ENCODE data around the gene SKAP1.
"Not testable (repeated sequence)": the region's sequence is repeated elsewhere in the genome, so short reads cannot be mapped to it uniquely, and the experiment has no call there.

The SKAP1 gene

GRCh38 chr17:48413613-48414405 is 16.2 kb downstream of the SKAP1 start:
- DNase-seq (ENCODE audit: low read depth) = no peak

DNA sequence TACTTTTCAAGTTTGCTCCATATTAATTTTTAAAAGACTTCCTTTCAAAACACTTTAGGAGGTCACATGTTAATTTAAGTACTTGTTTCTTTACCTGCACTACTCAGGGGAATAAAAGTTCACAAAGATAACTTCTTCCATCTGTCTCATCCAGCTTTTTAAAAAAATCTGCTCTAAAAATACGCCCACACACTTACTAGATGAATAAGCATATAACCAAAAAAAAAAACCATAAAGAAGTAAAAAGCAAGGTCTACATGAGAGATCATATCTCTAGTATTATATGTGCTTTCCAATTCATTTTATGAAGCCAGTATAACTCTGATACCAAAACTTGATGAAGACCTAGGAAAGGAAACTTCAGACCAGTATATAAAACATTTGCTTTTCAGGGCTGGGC is 17.2 kb downstream of the SKAP1 start:
- DNase-seq (ENCODE audit: low read depth) = no peak

DNA sequence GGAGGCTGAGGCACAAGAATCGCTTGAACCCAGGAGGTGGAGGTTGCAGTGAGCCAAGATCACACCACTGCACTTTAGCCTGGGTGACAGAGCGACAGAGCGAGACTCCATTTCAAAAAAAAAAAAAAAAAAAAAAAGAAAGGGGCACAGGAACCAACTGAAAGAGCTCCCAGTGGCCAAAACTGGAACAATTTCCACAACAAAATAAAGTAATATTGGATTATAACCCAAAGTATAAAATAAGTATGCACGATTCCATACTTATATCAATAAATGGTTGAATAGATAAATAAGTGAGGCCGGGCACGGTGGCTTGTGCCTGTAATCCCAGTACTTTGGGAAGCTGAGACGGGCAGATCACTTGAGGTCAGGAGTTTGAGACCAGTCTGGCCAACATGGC is 19.2 kb downstream of the SKAP1 start:
- not testable (repeated sequence) for DNase-seq (ENCODE audit: low read depth)

- no peak for DNase-seq (ENCODE audit: low read depth)
These were observed 20.4 kb downstream of the SKAP1 start for GRCh38 chr17:48409607-48410006.

- DNase-seq (ENCODE audit: low read depth) = no peak
These were observed 23.0 kb downstream of the SKAP1 start for GRCh38 chr17:48406936-48407567.

DNA sequence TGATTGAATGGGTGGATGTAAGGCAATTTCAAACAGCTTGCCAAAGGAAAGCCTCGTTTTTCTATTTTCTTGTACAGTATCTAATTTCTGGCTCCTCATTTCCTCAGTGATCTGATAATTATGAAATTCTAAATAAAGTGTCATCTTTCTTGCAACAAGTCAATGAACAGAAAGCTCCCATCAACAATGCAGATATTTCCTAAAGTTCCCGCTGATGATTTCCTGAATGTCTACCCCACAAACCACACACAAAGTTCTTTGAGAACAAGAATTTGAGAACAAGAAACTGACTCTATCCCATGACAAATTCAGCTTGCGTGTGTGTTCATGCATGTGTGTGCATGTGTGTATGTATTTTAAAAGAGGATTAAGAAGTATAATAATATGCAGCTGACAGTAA is 35.2 kb downstream of the SKAP1 start:
- DNase-seq (ENCODE audit: low read depth) = no peak

- DNase-seq (ENCODE audit: low read depth) = no peak
These were observed 36.7 kb downstream of the SKAP1 start for GRCh38 chr17:48393283-48393682.

- no peak for DNase-seq (ENCODE audit: low read depth)
These were observed 37.2 kb downstream of the SKAP1 start for GRCh38 chr17:48392857-48393256.

DNA sequence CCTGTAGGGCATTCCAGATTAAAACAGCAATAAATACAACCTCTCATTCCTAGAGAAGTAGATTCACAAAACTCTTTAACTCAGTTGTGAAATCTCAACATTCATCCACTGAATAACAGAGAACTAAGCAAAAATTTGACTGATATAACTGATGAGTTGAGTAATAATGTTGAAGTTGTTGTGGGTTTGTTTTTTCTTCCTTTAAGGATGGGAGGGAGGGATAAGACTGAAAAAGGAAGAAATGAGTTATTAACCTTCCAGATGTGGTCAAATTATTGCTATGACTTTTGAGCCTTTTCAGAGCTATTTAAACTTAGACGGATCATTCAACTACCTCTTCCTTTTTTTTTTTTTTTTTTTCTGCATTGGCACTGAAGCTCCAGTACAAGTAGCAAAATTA is 38.6 kb downstream of the SKAP1 start:
- DNase-seq (ENCODE audit: low read depth) = no peak

GRCh38 chr17:48389903-48390302 is 40.1 kb downstream of the SKAP1 start:
- DNase-seq (ENCODE audit: low read depth) = no peak

- no peak for DNase-seq (ENCODE audit: low read depth)
These were observed 40.9 kb downstream of the SKAP1 start for GRCh38 chr17:48388955-48389743.

- no peak for DNase-seq (ENCODE audit: low read depth)
These were observed 43.2 kb downstream of the SKAP1 start for GRCh38 chr17:48386826-48387225.

- DNase-seq (ENCODE audit: low read depth) = no peak
These were observed 44.7 kb downstream of the SKAP1 start for GRCh38 chr17:48385319-48385718.

- no peak for DNase-seq (ENCODE audit: low read depth)
These were observed 45.9 kb downstream of the SKAP1 start for GRCh38 chr17:48384164-48384563.

DNA sequence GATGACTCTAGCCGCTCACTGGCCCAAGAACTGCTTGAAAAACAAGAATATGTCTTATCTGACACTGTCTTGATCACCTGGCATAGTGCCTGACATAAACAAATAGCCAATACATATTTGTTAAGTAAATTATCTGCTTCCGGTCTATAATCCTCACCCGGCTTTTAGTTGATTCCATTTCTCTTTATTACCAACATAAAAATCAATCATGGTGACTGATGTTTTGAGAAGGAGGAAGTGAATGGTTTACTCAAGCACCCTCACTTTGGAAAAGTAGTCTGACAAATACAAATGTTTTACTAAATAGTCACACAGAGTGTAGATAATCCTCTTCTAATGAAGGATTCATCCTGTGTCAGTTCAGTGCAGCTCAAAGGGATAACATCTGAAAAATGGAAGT is 47.0 kb downstream of the SKAP1 start:
- DNase-seq (ENCODE audit: low read depth) = no peak

GRCh38 chr17:48378708-48379392 is 51.2 kb downstream of the SKAP1 start:
- DNase-seq (ENCODE audit: low read depth) = no peak

GRCh38 chr17:48378238-48378637 is 51.8 kb downstream of the SKAP1 start:
- no peak for DNase-seq (ENCODE audit: low read depth)

GRCh38 chr17:48376682-48377325 is 53.2 kb downstream of the SKAP1 start:
- no peak for DNase-seq (ENCODE audit: low read depth)

DNA sequence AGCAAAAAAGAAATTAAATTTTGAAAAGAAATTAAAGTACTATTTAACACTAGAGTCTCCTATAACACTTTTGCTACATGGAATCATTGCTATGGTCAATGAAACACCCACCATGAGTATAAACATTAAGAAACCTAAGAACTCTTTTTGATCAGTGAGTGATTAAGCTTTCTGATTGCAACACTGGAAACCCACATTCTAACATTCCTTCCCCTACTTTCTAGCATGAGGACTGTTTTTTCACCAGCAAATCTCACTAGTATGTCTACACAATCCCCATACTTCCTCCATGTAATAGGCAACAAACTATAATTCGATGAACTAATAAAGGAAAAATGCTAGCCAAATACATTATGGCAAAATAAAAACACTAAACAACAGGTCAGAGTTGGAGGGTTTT is 54.7 kb downstream of the SKAP1 start:
- DNase-seq (ENCODE audit: low read depth) = no peak

DNA sequence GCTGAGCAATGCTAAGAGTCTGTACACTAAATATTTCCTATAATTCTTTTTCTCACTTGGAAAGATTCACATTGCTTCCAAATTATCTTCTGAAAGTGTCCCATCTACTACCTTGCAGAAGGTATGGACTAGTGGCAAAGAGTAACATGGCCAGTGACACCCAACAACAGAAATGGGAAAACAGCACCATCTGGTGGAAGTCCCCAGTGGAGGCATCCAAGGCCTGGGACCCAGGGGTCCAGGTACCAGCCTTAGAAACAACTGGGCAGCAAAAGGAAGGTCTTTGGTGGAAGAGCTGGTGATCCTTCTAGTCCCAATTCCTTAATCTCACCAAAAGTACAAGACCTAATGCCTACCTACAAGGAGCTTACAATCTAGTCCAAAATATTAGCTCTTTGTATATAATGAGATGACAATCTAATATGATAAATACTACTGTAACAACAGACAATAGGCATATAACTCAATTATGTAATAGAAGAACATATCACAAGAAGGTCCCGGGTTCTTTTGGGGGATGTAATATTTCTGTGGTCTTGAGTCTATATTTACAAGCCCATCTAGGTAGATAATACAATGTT is 55.3 kb downstream of the SKAP1 start:
- DNase-seq (ENCODE audit: low read depth) = no peak

DNA sequence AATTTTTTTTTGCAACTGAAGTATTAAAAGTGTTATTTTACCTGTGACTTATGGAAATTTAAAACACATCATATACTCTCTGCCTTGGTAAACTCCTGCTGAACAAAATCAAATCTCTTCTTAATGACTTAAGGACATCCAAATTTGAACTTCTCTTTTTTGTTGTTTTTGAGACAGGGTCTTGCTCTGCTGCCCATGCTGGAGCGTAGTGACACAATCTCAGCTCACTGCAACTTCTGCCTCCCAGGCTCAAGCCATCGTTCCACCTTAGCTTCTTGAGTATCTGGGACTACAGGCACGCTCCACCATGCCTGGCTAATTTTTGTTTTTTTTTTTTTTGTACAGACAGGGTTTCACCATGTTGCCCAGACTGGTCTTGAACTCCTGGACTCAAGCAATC is 56.1 kb downstream of the SKAP1 start:
- no peak for DNase-seq (ENCODE audit: low read depth)
